Ovary (tissue), 3 donors: ENCODE data around the gene PTMA.

ENCODE experiments used
- POLR2A ChIP-seq: fragments of 450-650 bp; IDR thresholded peaks from one replicate; pipeline ENCODE4 v1.6.1; 2017; ENCODE audit warnings: antibody characterized with exemption, mild to moderate bottlenecking, moderate library complexity
- TF ChIP-seq, protein P1 (sequence below), 3 donors: fragments of 450-650 bp in 2 of 3; fragments of 200-600 bp in 1 of 3; IDR thresholded peaks; one replicate each; pipeline versions ENCODE4 v1.5.1 to v1.8.0; 2016 to 2022; ENCODE audit warnings: antibody characterized with exemption in 3 of 3, mild to moderate bottlenecking in 1 of 3
- donor health status: DM: no; HTN: no; CAD: no.

DNA sequence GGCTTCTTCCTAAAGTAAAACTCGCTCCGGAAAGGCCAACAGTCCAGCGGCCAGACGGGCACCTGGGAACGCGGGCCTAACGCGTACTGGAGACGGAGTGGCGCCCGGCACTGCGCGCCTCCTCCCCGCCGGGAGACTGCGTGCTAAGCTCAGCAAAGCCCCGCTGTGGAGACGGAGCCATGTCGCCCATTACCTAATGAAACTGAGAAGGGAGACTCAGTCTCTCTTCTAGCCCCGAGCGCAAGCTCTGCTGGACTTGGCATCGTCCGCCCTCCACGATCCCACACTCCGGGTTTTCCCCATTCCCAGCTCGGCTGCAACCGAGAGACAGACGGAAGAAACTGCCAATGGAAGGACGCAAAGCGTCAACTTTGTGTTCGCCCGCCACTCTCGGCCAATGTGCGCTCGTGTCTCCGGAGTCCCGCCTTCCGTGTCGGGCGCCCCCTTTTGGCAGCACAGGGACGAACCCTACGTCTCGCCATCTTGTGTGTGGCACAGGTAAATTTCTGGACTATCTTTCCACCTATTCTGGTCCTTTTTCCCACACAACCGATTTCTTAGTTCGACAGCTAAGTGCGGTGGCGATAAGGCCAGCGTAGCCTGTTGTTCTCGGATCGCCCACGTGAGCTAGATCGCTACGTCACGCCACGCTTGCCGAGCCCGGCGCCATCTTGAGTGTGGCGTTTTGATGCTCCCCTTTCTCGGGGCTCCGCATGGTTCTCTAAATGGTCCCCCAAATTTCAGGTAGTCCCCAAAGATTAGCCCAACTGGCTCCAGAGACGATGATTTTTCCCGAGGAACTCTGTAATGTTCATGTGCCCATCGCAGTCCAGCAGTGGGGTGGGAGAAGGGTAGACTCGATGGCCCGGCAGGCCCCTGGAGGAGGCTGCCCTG, 1.3 kb upstream of the PTMA start:
- TF ChIP-seq, protein P1, sequence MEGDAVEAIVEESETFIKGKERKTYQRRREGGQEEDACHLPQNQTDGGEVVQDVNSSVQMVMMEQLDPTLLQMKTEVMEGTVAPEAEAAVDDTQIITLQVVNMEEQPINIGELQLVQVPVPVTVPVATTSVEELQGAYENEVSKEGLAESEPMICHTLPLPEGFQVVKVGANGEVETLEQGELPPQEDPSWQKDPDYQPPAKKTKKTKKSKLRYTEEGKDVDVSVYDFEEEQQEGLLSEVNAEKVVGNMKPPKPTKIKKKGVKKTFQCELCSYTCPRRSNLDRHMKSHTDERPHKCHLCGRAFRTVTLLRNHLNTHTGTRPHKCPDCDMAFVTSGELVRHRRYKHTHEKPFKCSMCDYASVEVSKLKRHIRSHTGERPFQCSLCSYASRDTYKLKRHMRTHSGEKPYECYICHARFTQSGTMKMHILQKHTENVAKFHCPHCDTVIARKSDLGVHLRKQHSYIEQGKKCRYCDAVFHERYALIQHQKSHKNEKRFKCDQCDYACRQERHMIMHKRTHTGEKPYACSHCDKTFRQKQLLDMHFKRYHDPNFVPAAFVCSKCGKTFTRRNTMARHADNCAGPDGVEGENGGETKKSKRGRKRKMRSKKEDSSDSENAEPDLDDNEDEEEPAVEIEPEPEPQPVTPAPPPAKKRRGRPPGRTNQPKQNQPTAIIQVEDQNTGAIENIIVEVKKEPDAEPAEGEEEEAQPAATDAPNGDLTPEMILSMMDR (IDR thresholded peaks at IDR 0.05): peak; percentile 81 to 95 (median 86)
- TF ChIP-seq POLR2A: peak; percentile 95
